Mesendoderm (in vitro differentiated cells): ENCODE measurements around the gene TTC34.

Experiments used
- DNase-seq: peaks from one replicate; pipeline ENCODE4 v3.0.0; 2013
- H2AK5ac ChIP-seq: 2 replicates; pipeline ENCODE4 v1.6.1; 2013; ENCODE audit warnings: low read length, inconsistent platforms
- H2BK120ac ChIP-seq: 2 replicates; pipeline ENCODE4 v1.6.1; 2013; ENCODE audit warnings: low read depth, mild to moderate bottlenecking, low read length, moderate library complexity, mixed read lengths
- H2BK15ac ChIP-seq: replicated peaks from 2 replicates; pipeline ENCODE4 v1.6.1; 2013; ENCODE audit warnings: low read depth, mild to moderate bottlenecking, moderate library complexity
- H2BK5ac ChIP-seq: 2 replicates; pipeline ENCODE4 v1.6.1; 2013; ENCODE audit warnings: low read length, inconsistent platforms
- H3K18ac ChIP-seq: 2 replicates; pipeline ENCODE4 v1.6.1; 2013; ENCODE audit warnings: mild to moderate bottlenecking, low read length, mixed read lengths
- H3K23ac ChIP-seq: one replicate; pipeline ENCODE4 v1.6.1; 2013; ENCODE audit warnings: low read length
- H3K27ac ChIP-seq: 2 replicates; pipeline ENCODE4 v1.5.1; 2013; ENCODE audit warnings: low read depth, mild to moderate bottlenecking, inconsistent platforms, low read length, moderate library complexity
- H3K27me3 ChIP-seq: 2 replicates; pipeline ENCODE4 v1.6.1; 2013; ENCODE audit warnings: low read length, control low read depth, mild to moderate bottlenecking, inconsistent platforms; ENCODE audit not compliant: insufficient read depth, poor library complexity
- H3K36me3 ChIP-seq: 2 replicates; pipeline ENCODE4 v1.6.1; 2013; ENCODE audit warnings: low read length, inconsistent platforms; ENCODE audit not compliant: control insufficient read depth, insufficient read depth
- H3K4ac ChIP-seq: one replicate; pipeline ENCODE4 v1.6.1; 2013; ENCODE audit warnings: low read depth, mild to moderate bottlenecking, low read length, moderate library complexity
- H3K4me1 ChIP-seq: 2 replicates; pipeline ENCODE4 v1.6.1; 2013; ENCODE audit warnings: low read depth, low read length, inconsistent platforms; ENCODE audit not compliant: control insufficient read depth
- H3K4me2 ChIP-seq: 2 replicates; pipeline ENCODE4 v1.6.1; 2013; ENCODE audit warnings: low read length
- H3K4me3 ChIP-seq: 2 replicates; pipeline ENCODE4 v1.5.1; 2013; ENCODE audit warnings: mild to moderate bottlenecking, low read length
- H3K56ac ChIP-seq: one replicate; pipeline ENCODE4 v1.6.1; 2013; ENCODE audit warnings: low read length
- H3K79me1 ChIP-seq: 2 replicates; pipeline ENCODE4 v1.6.1; 2013; ENCODE audit warnings: low read length, inconsistent platforms
- H3K79me2 ChIP-seq: 2 replicates; pipeline ENCODE4 v1.6.1; 2013; ENCODE audit warnings: mild to moderate bottlenecking, low read length; ENCODE audit not compliant: control insufficient read depth, insufficient read depth
- H3K9ac ChIP-seq: 2 replicates; pipeline ENCODE4 v1.6.1; 2013; ENCODE audit warnings: low read length, inconsistent platforms
- H4K5ac ChIP-seq: one replicate; pipeline ENCODE4 v1.6.1; 2013; ENCODE audit warnings: low read length
- H4K8ac ChIP-seq: one replicate; pipeline ENCODE4 v1.6.1; 2013; ENCODE audit warnings: low read depth, mild to moderate bottlenecking, control low read depth, low read length, moderate library complexity
- WGBS: extraction: QIAGEN DNeasy Blood & Tissue Kit; methylation state at CpG from one replicate; pipeline ENCODE4 v1.1.7; 2013; ENCODE audit warnings: low lambda C conversion rate, missing lambda C conversion rate; ENCODE audit not compliant: insufficient coverage; ENCODE audit errors: extremely low coverage; 5-methylcytosine and 5-hydroxymethylcytosine counted together

TTC34 gene

DNA sequence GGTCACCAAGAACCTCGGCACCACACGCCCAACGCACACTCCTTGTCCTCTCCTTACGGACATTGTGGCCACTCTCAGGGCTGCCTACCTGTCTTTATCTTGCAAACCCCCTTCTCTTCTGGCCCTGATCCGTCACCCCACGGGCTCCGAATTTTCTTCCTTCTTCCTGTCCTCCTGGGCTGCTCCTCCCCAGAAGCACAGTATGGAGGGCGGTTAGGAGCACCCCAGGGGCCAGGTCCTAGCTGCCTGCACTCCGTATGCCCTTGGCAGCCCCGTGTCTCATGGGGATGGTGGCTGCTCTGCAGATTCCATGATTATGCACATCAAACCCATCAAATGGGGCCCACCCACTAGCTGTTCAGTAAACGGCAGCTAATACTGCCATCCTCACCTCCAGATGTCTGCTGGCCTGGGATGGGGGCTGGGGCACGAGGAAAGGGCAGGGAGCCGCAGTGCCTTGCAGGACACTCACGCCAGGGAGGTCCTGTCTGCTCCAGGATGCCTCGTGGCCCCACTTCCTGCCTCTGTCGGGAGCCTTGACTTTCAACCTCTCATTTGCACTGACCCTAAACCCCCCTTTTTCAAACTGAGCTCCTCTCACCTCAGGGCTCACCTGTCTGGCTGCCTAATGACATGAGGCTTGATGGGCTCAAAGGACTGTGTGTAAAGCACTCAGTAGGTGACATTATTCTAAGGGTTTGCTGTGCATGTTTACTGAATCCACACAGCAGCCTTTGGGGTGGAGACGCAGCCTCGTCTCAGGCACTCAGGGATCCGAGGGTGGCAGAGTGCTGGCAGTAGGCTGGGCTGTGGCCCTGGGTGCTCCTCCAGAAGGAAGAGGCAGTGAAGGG, 4.4 kb downstream of the TTC34 start:
- Histone ChIP-seq H3K36me3 (no peaks in the 10 kb centered on the region), H2BK5ac (no peak overlapping the region), H3K4me2 (no peak overlapping the region), H3K4me3 (no peak overlapping the region), H4K8ac (no peak overlapping the region), H3K56ac (no peak overlapping the region), H2BK15ac (no peak overlapping the region), H3K18ac (no peak overlapping the region), H2AK5ac (no peak overlapping the region), H2BK120ac (no peak overlapping the region), H3K23ac (no peak overlapping the region), H3K79me2 (no peaks in the 10 kb centered on the region), H3K27me3 (no peaks in the 10 kb centered on the region), H3K79me1 (no peaks in the 10 kb centered on the region), H3K27ac (no peak overlapping the region), H3K9ac (no peak overlapping the region), H4K5ac (no peak overlapping the region), H3K4ac (no peak overlapping the region), H3K4me1 (no peaks in the 10 kb centered on the region)
- WGBS, result no CpG with 5 or more reads among the region's 19 CpGs
- DNase-seq, result no peak

DNA sequence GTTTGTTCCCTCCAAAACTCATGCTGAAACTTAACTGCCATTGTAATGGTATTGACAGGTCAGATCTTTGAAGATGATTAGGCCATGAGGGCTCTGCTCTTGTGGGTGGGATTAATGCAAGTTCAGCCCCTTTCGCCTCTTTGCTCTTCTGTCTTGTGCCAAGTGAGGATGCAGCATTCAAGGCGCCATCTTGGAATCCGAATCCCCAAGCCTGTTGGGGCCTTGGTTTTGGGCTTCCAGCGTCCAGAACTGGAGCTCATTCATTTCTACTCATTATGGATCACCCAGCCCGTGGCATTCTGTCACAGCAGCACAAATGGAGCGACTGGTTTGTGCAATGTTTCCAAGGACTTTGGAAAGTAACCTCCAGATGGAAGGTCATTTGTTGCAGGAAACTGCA, 5.6 kb downstream of the TTC34 start:
- Histone ChIP-seq H2BK120ac (no peak overlapping the region), H3K9ac (no peak overlapping the region), H3K4me1 (no peaks in the 10 kb centered on the region), H3K4me3 (no peak overlapping the region), H4K8ac (no peak overlapping the region), H2BK15ac (no peak overlapping the region), H3K56ac (no peak overlapping the region), H4K5ac (no peak overlapping the region), H3K27ac (no peak overlapping the region), H3K27me3 (no peaks in the 10 kb centered on the region), H2AK5ac (no peak overlapping the region), H3K36me3 (no peaks in the 10 kb centered on the region), H2BK5ac (no peak overlapping the region), H3K23ac (no peak overlapping the region), H3K4ac (no peak overlapping the region), H3K79me2 (no peaks in the 10 kb centered on the region), H3K79me1 (no peaks in the 10 kb centered on the region), H3K4me2 (no peak overlapping the region), H3K18ac (no peak overlapping the region)
- no peak for DNase-seq
- WGBS, result no CpG with 5 or more reads among the region's 6 CpGs

DNA sequence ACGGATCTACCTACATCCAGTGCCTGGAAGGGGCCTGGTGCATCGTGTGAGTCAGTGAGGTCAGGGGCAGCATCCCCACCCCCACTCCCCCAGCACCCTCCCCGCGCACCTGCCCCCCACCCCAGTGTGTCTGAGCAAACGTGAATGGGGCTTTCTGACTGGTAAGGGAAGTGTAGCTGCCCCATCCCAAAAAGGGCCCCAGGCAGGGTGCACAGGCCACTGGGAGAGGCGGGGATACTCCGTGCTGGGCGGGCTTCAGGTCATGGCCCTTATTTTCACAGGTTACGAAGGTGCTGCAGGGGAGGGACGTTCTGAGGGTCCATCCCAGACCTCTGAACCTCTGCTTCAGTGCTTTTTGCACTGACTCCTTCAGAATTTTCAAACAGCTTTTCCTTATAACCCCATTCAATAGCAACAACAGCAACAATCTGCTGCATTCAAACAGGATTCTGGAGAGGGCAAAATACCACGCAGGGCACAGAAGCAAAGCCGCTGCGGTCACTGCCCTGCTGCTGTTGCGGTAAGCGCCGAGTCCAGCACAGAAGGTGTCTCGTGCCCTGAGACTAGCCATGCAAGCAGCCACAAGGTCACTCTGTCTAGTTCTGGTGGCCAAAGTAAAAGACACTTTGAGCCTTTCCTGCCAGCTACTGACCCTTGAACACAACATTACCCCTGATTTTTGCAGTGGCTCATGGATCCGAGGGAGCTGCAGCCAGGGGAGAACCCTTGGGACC, 10.3 kb downstream of the TTC34 start:
- no peak for DNase-seq
- no peaks in the 10 kb centered on the region for H3K79me1 ChIP-seq
- no peak overlapping the region for H4K5ac ChIP-seq
- no peak overlapping the region for H2BK15ac ChIP-seq
- H3K36me3 ChIP-seq, result no peaks in the 10 kb centered on the region
- no peak overlapping the region for H2BK5ac ChIP-seq
- H3K4ac ChIP-seq, result no peak overlapping the region
- H3K56ac ChIP-seq, result no peak overlapping the region
- H3K4me3 ChIP-seq, result no peak overlapping the region
- no peak overlapping the region for H2BK120ac ChIP-seq
- no peak overlapping the region for H3K23ac ChIP-seq
- H3K27me3 ChIP-seq, result no peaks in the 10 kb centered on the region
- no peaks in the 10 kb centered on the region for H3K79me2 ChIP-seq
- no peak overlapping the region for H4K8ac ChIP-seq
- H3K4me1 ChIP-seq, result no peaks in the 10 kb centered on the region
- WGBS, result no CpG with 5 or more reads among the region's 18 CpGs
- no peak overlapping the region for H3K18ac ChIP-seq
- H2AK5ac ChIP-seq, result no peak overlapping the region
- no peak overlapping the region for H3K4me2 ChIP-seq
- no peak overlapping the region for H3K27ac ChIP-seq
- no peak overlapping the region for H3K9ac ChIP-seq

DNA sequence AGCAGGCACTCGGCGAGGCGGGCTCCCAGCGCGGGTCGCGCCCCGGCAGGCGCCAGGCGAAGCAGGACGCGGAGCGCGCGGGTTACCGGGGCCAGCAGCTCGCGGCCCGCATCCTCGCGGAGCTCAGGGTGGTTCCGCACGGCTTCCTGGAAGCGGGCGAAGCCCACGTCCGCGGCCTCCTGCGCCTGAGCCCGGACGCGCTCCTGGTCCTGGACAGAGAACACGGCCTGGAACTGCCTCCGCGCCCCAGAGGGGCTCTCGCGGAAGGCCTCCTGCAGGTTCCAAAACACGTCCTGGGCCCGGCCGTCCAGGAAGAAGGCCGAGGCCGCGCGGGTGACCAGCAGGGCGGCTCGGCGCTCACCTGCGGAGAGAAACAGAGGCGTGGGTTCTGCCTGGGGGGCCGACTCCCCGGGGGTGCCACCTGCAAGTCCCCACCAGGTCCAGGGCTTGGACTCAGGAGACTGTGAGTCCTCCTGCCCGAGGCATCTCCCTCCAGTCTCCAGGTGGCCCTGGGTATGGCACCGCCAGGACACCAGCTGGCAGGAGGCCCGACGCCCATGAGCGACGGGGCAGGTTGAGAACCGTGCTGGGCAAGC, 11.4 kb downstream of the TTC34 start:
- H3K9ac ChIP-seq, result no peak overlapping the region
- H3K18ac ChIP-seq, result no peak overlapping the region
- no peak overlapping the region for H3K4me2 ChIP-seq
- no peaks in the 10 kb centered on the region for H3K27me3 ChIP-seq
- H2BK15ac ChIP-seq, result no peak overlapping the region
- H4K8ac ChIP-seq, result no peak overlapping the region
- H4K5ac ChIP-seq, result no peak overlapping the region
- H3K4me3 ChIP-seq, result no peak overlapping the region
- H3K56ac ChIP-seq, result no peak overlapping the region
- H2BK120ac ChIP-seq, result no peak overlapping the region
- H3K4me1 ChIP-seq, result no peaks in the 10 kb centered on the region
- no peaks in the 10 kb centered on the region for H3K36me3 ChIP-seq
- WGBS, result no CpG with 5 or more reads among the region's 58 CpGs
- H3K27ac ChIP-seq, result no peak overlapping the region
- H3K79me2 ChIP-seq, result no peaks in the 10 kb centered on the region
- DNase-seq, result no peak
- H2AK5ac ChIP-seq, result no peak overlapping the region
- H3K4ac ChIP-seq, result no peak overlapping the region
- no peak overlapping the region for H3K23ac ChIP-seq
- no peaks in the 10 kb centered on the region for H3K79me1 ChIP-seq
- H2BK5ac ChIP-seq, result no peak overlapping the region

DNA sequence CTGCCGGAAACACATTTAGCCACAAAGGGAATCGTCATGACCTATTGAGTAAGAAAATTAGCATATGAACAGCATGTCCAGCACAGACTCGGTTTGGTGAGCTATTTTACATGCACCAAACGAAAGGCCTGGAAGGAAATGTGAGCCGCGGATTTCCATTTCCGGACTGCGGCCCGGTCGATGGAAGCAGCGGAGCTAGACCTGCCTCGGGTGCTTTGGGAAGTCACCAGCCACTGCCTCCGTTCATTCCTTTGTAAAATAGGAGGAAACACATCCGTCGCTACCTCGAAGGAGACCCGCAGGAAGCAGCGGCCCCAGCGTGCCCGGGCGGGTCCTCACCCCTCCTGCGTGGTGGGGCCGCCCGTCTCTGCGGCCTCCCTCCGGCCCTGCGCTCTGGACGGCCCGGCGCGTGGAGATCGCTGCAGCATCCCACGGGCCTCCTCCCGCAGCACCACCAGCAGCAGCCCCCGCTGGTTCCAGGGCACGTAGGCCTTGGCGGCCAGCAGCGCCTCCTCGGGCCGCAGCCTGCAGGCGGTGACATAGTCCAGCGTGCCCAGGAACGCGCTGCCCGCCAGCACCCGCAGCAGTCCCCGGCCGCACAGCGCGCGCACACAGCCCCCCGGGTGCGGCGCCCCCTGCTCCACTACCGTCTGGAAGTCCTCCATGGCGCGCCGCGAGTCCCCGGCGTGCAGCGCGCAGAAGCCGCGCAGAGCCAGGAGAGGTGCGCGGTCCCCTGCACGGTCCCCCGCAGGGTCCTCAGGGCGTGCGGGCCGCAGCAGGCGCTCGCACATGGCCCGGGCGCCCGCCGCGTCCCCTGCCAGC, 12.1 kb downstream of the TTC34 start:
- no peak overlapping the region for H3K9ac ChIP-seq
- H3K36me3 ChIP-seq, result no peaks in the 10 kb centered on the region
- no peaks in the 10 kb centered on the region for H3K79me1 ChIP-seq
- H3K4me1 ChIP-seq, result no peaks in the 10 kb centered on the region
- no peak overlapping the region for H3K56ac ChIP-seq
- no peak overlapping the region for H4K5ac ChIP-seq
- no peak overlapping the region for H2BK120ac ChIP-seq
- H2AK5ac ChIP-seq, result no peak overlapping the region
- no peak overlapping the region for H3K27ac ChIP-seq
- H3K4me2 ChIP-seq, result no peak overlapping the region
- H3K27me3 ChIP-seq, result no peaks in the 10 kb centered on the region
- H3K79me2 ChIP-seq, result no peaks in the 10 kb centered on the region
- no peak overlapping the region for H3K4ac ChIP-seq
- H3K18ac ChIP-seq, result no peak overlapping the region
- H2BK5ac ChIP-seq, result no peak overlapping the region
- H4K8ac ChIP-seq, result no peak overlapping the region
- no peak overlapping the region for H3K4me3 ChIP-seq
- WGBS, result no CpG with 5 or more reads among the region's 79 CpGs
- no peak for DNase-seq
- no peak overlapping the region for H2BK15ac ChIP-seq
- H3K23ac ChIP-seq, result no peak overlapping the region
